Esophagus squamous epithelium (tissue), 5 donors: ENCODE data around the gene ATP6V0A4. TPM values are rescaled to one million over a fixed set of nuclear protein-coding genes. Genes with fewer than 3 reads are reported as not detected.

Experiments used
- DNase-seq: peaks from one replicate; lab custom pipeline; 2025; lab: John Stamatoyannopoulos, UW
- H3K27ac ChIP-seq, 4 donors: fragments of 200-600 bp; sonication (generic); one replicate each; pipeline ENCODE4 v1.5.1; 2016 to 2019; ENCODE audit warnings: mild to moderate bottlenecking in 1 of 4
- H3K27me3 ChIP-seq, 4 donors: fragments of 200-600 bp; sonication (generic); 1 replicate in 3 of 4; 2 replicates in 1 of 4; pipeline versions ENCODE4 v1.5.1 to v1.6.0; 2017 to 2021; ENCODE audit warnings: antibody characterized with exemption in 1 of 4
- H3K36me3 ChIP-seq, 3 donors: fragments of 200-600 bp; sonication (generic); one replicate each; pipeline ENCODE4 v1.5.1; 2016 to 2019
- H3K4me1 ChIP-seq, 3 donors: fragments of 200-600 bp; sonication (generic); one replicate each; pipeline ENCODE4 v1.5.1; 2017 to 2019
- H3K4me3 ChIP-seq, 4 donors: fragments of 200-600 bp; sonication (generic); 1 replicate in 3 of 4; 2 replicates in 1 of 4; pipeline ENCODE4 v1.5.1; 2016 to 2019; ENCODE audit warnings: mild to moderate bottlenecking in 2 of 4, moderate library complexity in 1 of 4
- H3K9me3 ChIP-seq, 3 donors: fragments of 200-600 bp; sonication (generic); one replicate each; pipeline ENCODE4 v1.5.1; 2016 to 2019
- POLR2A ChIP-seq, 4 donors: fragments of 450-650 bp; IDR thresholded peaks; one replicate each; pipeline ENCODE4 v1.6.1; 2017; ENCODE audit warnings: antibody characterized with exemption in 4 of 4, mild to moderate bottlenecking in 4 of 4, moderate library complexity in 3 of 4
- WGBS, 2 donors: methylation state at CpG; one replicate each; pipeline ENCODE4 v1.1.5; 2018; 5-methylcytosine and 5-hydroxymethylcytosine counted together
- intact Hi-C: fragments of 100-400 bp; cut with DNase I; formaldehyde crosslinking; loops from one replicate; pipeline ENCODE4 v1.15.0; 2022
- total RNA-seq, 4 donors: library from RNA; depleted of rRNA; stranded (reverse); fragments of >200 nt; gene quantifications; one replicate each; pipeline ENCODE4 v1.1.0, GENCODE V29; 2016
- TF ChIP-seq, protein P1 (sequence below), 6 experiments: fragments of 450-650 bp in 4 of 6; fragments of 200-600 bp in 2 of 6; sonication (generic) in 2 of 6; IDR thresholded peaks; one replicate each; pipeline ENCODE4 v1.5.1; 2016 to 2019; ENCODE audit warnings: antibody characterized with exemption in 6 of 6, mild to moderate bottlenecking in 4 of 6, moderate library complexity in 4 of 6
- donor health status: DM: yes; HTN: yes; CAD: no.

The ATP6V0A4 gene
- total RNA-seq, 4 donors from 2014 or later = 0.95 to 11.7 (median 5.6) TPM

DNA sequence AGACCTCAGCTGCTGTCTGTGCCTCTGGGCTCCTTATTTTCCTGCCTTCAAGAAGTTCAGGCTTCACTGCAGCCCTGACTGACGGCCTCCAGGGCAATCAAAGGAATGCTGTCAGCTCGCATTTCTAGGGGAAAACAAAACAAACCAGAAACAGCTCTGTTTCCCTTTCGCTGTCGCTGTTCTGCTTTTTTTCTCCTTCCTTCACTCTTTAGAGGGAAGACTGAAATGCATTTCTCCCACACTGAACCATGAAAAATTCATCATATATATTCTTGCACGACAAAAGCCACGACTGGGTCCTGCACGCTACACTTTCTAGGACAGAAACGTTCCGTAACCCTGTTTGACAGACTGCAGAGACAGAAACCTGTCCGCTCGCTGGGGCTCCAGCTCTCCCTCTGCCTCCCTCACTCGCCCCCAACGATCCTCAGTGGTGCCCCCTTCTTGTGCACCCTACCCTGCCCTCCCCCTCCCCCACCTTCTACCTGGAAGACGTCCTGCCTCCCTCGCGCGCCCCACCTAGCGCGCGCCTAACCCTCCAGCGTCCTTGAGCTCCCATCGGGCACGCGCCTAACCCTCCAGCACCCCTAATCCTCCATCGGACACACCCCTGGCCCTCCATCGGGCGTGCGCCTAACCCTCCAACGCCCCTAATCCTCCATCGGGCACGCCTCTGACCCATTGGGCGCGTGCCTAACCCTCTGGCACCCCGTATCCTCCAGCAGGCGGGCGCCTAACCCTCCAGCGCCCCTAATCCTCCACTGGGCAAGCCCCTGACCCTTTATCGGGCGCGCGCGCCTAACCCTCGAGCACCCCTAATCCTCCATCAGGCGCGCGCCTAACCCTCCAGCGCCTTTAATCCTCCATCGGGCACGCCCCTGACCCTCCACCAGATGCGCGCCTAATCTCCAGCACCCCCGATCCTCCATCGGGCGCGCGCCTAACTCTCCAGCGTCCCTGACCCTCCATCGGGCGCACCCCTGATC lies 134.0 kb downstream of the ATP6V0A4 start:
- Histone ChIP-seq H3K36me3 (no peaks in the 10 kb centered on the region), H3K4me1 (peaks cover 0 to 12% (median 4%) of the 10 kb centered on the region in 3 donors), H3K27me3 (peaks cover 0 to 34% (median 0%) of the 10 kb centered on the region in 4 donors), H3K9me3 (no peaks in the 10 kb centered on the region), H3K4me3 (peak overlapping the region; percentile 20 to 58 (median 35)), H3K27ac (no peak overlapping the region)
- WGBS, 2 donors = 41 to 49% methylated on average over 48 to 58 of the region's 59 CpGs
- no peak for DNase-seq
- intact Hi-C loops = no loop called here
- TF ChIP-seq, protein P1, sequence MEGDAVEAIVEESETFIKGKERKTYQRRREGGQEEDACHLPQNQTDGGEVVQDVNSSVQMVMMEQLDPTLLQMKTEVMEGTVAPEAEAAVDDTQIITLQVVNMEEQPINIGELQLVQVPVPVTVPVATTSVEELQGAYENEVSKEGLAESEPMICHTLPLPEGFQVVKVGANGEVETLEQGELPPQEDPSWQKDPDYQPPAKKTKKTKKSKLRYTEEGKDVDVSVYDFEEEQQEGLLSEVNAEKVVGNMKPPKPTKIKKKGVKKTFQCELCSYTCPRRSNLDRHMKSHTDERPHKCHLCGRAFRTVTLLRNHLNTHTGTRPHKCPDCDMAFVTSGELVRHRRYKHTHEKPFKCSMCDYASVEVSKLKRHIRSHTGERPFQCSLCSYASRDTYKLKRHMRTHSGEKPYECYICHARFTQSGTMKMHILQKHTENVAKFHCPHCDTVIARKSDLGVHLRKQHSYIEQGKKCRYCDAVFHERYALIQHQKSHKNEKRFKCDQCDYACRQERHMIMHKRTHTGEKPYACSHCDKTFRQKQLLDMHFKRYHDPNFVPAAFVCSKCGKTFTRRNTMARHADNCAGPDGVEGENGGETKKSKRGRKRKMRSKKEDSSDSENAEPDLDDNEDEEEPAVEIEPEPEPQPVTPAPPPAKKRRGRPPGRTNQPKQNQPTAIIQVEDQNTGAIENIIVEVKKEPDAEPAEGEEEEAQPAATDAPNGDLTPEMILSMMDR (IDR thresholded peaks at IDR 0.05) = no peak
- no peak for TF ChIP-seq POLR2A (IDR thresholded peaks at IDR 0.05)

DNA sequence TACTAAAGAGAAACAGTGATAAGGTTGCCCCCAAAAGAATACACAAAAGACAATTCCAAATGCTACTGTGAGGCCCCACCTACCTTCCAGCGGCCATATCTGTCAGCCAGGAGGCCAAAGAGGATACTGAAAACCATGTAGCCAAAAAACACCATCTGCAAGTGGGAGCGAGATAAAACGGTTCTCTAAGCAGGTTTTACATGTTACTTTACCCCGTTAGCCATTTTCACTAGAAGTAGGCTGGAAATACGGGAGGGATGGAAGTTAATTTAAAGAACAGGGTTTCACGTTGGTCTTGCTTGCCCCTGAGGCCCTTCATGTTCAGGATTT lies 135.0 kb downstream of the ATP6V0A4 start:
- Histone ChIP-seq H3K36me3 (no peaks in the 10 kb centered on the region), H3K4me3 (no peak overlapping the region), H3K27ac (no peak overlapping the region), H3K4me1 (peaks cover 0 to 12% (median 4%) of the 10 kb centered on the region in 3 donors), H3K27me3 (peaks cover 0 to 33% (median 0%) of the 10 kb centered on the region in 4 donors), H3K9me3 (no peaks in the 10 kb centered on the region)
- TF ChIP-seq POLR2A (IDR thresholded peaks at IDR 0.05) = no peak
- TF ChIP-seq, protein P1 (IDR thresholded peaks at IDR 0.05) = no peak
- 79 to 84% methylated on average over 6 of the region's 6 CpGs for WGBS, 2 donors
- intact Hi-C loops = no loop called here
- no peak for DNase-seq

DNA sequence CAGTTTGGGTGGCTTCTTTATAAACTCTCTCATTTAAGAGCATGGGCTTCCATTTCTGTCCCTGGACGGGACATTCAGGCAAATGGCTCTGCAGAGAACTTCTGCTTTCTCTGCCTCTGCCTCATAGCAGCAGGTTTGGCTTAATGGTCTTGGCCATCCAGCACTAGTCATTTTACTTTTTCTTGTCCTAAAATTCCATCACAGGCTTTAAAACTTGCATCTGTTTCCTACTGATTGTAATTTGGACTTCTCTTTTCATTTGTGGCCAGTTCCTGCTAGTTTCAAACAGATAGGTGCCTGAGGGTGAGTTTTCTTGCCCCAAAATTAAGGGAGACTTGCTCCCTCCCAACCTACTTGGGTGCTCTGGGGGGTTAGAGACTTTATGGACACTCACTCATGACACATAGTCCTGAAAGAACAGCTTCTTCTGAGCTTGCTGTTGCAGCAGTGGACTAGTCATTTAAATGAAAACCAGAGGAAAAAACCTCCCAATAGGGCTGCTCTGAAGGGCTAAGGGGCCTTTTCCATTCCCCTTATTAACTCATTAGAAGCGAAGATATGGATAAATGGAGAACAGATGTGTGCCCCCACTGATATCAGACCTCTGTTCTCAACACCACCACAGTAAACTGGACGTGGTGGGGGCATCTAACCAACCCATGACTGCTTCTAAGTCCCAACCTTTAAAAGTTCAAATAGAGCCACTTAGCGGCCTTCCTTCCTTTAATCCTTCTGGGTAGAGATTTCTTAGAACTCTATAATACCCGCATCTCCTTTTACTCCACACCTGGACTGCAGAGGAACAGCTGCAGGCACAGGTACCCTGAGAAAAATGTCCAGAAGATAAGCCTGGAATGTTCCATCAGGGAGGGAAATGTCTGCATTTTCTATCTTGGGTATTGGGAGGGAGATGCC lies 135.7 kb downstream of the ATP6V0A4 start:
- no peaks in the 10 kb centered on the region for H3K36me3 ChIP-seq
- H3K9me3 ChIP-seq = no peaks in the 10 kb centered on the region
- no peak for DNase-seq
- no peak for TF ChIP-seq POLR2A (IDR thresholded peaks at IDR 0.05)
- TF ChIP-seq, protein P1 (IDR thresholded peaks at IDR 0.05) = no peak
- no peak overlapping the region for H3K4me3 ChIP-seq
- H3K27ac ChIP-seq = no peak overlapping the region
- intact Hi-C loops = no loop called here
- H3K4me1 ChIP-seq = peaks cover 0 to 12% (median 4%) of the 10 kb centered on the region in 3 donors
- 56 to 78% methylated on average over 5 of the region's 5 CpGs for WGBS, 2 donors
- H3K27me3 ChIP-seq = peaks cover 0 to 27% (median 0%) of the 10 kb centered on the region in 4 donors

DNA sequence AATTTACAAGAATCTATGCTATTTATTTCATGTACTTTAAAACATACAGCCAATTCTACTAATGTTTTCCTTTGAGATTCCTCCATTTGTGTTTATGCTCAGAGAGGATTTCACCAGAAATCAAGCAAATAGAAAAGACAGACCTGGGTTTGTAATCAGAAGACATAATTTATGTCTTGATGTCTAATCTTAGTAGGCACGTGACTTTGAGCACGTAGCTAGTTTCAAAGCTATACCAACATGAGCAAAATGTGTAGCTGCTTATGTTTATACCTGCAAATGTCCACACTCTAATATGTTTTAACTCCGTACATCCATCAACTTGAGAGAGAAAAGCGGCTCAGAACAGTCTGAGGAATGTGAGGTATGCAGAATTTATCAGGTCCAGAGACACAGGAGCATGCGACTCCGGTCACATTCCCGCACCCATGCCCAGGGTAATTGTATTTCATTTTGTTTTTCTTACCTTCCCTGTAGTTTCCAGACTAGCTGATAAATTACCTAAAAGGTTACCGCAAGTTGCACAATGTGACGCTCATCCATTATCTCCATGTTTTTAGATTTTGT lies 136.8 kb downstream of the ATP6V0A4 start:
- Histone ChIP-seq H3K9me3 (no peaks in the 10 kb centered on the region), H3K36me3 (no peaks in the 10 kb centered on the region), H3K27me3 (peaks cover 0 to 27% (median 0%) of the 10 kb centered on the region in 4 donors), H3K4me3 (no peak overlapping the region), H3K4me1 (peaks cover 0 to 12% (median 4%) of the 10 kb centered on the region in 3 donors), H3K27ac (no peak overlapping the region)
- 52 to 56% methylated on average over 9 of the region's 9 CpGs for WGBS, 2 donors
- DNase-seq = no peak
- intact Hi-C loops = no loop called here
- TF ChIP-seq, protein P1 (IDR thresholded peaks at IDR 0.05) = no peak
- no peak for TF ChIP-seq POLR2A (IDR thresholded peaks at IDR 0.05)
